ENCODE results near the gene SLC9A9. TPM values are rescaled to one million over a fixed set of nuclear protein-coding genes. Genes with fewer than 3 reads are reported as not detected.

SLC9A9 gene
- total and polyA plus RNA-seq, 9 of the 15 experiments (the other 6 are each of a cell fraction or from before 2014, with no cell fraction given) = 0.03 to 0.13 TPM; not detected in 7

GRCh38 chr3:143351354-143351753 lies 496.9 kb downstream of the SLC9A9 start (continued):
- TF ChIP-seq FOSL1 (tag; conservative IDR thresholded peaks at IDR 0.05) (no peak), PRMT5 (CRISPR knock-in tag; IDR thresholded peaks at IDR 0.05) (no peak), MTF1 (CRISPR knock-in tag; IDR thresholded peaks at IDR 0.05; ENCODE audit: borderline replicate concordance) (no peak), NEUROD1 (IDR thresholded peaks at IDR 0.05; ENCODE audit: borderline replicate concordance, low read depth, low read length, partially characterized antibody) (no peak), ZBTB17 (CRISPR knock-in tag; IDR thresholded peaks at IDR 0.05) (no peak), STAT5A (IDR thresholded peaks at IDR 0.05; ENCODE audit: borderline replicate concordance, low read length) (no peak)

GRCh38 chr3:143349455-143349854 lies 498.8 kb downstream of the SLC9A9 start:
- intact Hi-C loops (cut with micrococcal nuclease) = loop anchor here (5.0 kb wide), 1 partner anchor 227 kb away; no protein-coding TSS in a partner anchor
- TF ChIP-seq MTA1 (IDR thresholded peaks at IDR 0.05; ENCODE audit: borderline replicate concordance) (no peak), RBM25 (IDR thresholded peaks at IDR 0.05; ENCODE audit: low read depth, low read length, severe bottlenecking) (peak; percentile 78), SMARCA5 (IDR thresholded peaks at IDR 0.05) (0 out of 2 replicates have a peak, but pooled peaks have one; percentile 30), ADNP (tag; IDR thresholded peaks at IDR 0.05) (peak; percentile 41; the same call in 1 of the 2 replicates), TAF1 (IDR thresholded peaks at IDR 0.05; ENCODE audit: control insufficient read depth, extremely low read depth, insufficient read depth, low read length, severe bottlenecking) (no peak), ZFP36 (IDR thresholded peaks at IDR 0.05; ENCODE audit: low read depth, low read length, partially characterized antibody) (peak; percentile 20), HDAC2 (IDR thresholded peaks at IDR 0.05) (0 out of 2 replicates have a peak, but pooled peaks have one; percentile 12), BCOR (IDR thresholded peaks at IDR 0.05) (peak; percentile 91), KDM1A (IDR thresholded peaks at IDR 0.05) (peak; percentile 41 to 59)

More at GRCh38 chr3:143349455-143349854, 498.8 kb downstream of the SLC9A9 start:
- in situ Hi-C loops (cut with MboI) = no loop called here
- no peak for DNase-seq (ENCODE audit: extremely low read depth in 1 of 4, low spot score in 3 of 4)
- no peak overlapping the region for H3K4me2 ChIP-seq (ENCODE audit: insufficient read depth, low read length)
- H3K27ac ChIP-seq (ENCODE audit: extremely low read depth, low read depth, low read length) = no peak overlapping the region
- H3K4me3 ChIP-seq = no peak overlapping the region
- WGBS (ENCODE audit: insufficient coverage, low coverage, missing lambda C conversion rate) = 69% methylated on average over 2 of the region's 2 CpGs
- no peaks in the 10 kb centered on the region for H3K9me1 ChIP-seq (ENCODE audit: control insufficient read depth, insufficient read depth, low read length)
- H3K36me3 ChIP-seq (ENCODE audit: control insufficient read depth, insufficient read depth, low read length) = no peaks in the 10 kb centered on the region
- no peaks in the 10 kb centered on the region for H4K20me1 ChIP-seq (replicated peaks; ENCODE audit: control insufficient read depth, insufficient read depth, low read length)
- BruUV-seq (replicated peaks) = no TSS peak
- H3K27me3 ChIP-seq (ENCODE audit: control insufficient read depth in 2 of 2, insufficient read depth in 2 of 2, low read length in 2 of 2) = no peaks in the 10 kb centered on the region
- H3K9ac ChIP-seq (ENCODE audit: insufficient read depth in 1 of 2, low read depth in 2 of 2, low read length in 2 of 2) = no peak overlapping the region
- ChIA-PET CTCF (ENCODE audit: low intra/inter-chr PET ratio) (no interaction called here), POLR2A (interaction anchor here (0.7 to 1.5 kb wide), 3 partner anchors 29 to 132 kb away, joined by 3 read pairs; no protein-coding TSS in a partner anchor)
- no peak overlapping the region for H2AFZ ChIP-seq (ENCODE audit: low read depth, low read length)
- no peak for ATAC-seq
- FAIRE-seq = no peak
- no peaks in the 10 kb centered on the region for H3K9me3 ChIP-seq (replicated peaks; ENCODE audit: control insufficient read depth, insufficient read depth, low read depth, low read length)
- no peaks in the 10 kb centered on the region for H3K79me2 ChIP-seq (ENCODE audit: control insufficient read depth, insufficient read depth, low read length)
- peaks cover 2 to 7% of the 10 kb centered on the region in 2 experiments; a peak in 1 of 5 replicates for H3K4me1 ChIP-seq (replicated peaks in 1 of 2; ENCODE audit: control insufficient read depth in 2 of 2, insufficient read depth in 2 of 2, low read length in 2 of 2)
